ENCODE results near the gene JUND. TPM values are rescaled to one million over a fixed set of nuclear protein-coding genes. Genes with fewer than 3 reads are reported as not detected.

JUND gene
- total and polyA plus RNA-seq, 2 of the 8 experiments (the other 6 are each of a cell fraction or from before 2014, with no cell fraction given): 54.0 to 77.5 TPM

GRCh38 chr19:18234194-18234593 lies 47.2 kb downstream of the JUND start (continued):
- TF ChIP-seq SIX5 (IDR thresholded peaks at IDR 0.05; ENCODE audit: low read depth, low read length) (no peak), SIRT6 (IDR thresholded peaks at IDR 0.05; ENCODE audit: low read length) (no peak), POLR2AphosphoS5 (IDR thresholded peaks at IDR 0.05; ENCODE audit: low read depth, low read length) (no peak), ZNF274 (IDR thresholded peaks at IDR 0.05; ENCODE audit: borderline replicate concordance, extremely low read depth, low read length) (no peak), POLR2A (IDR thresholded peaks at IDR 0.05; ENCODE audit: control extremely low read depth in 1 of 2, low read depth in 2 of 2, low read length in 2 of 2) (no peak), CTBP2 (IDR thresholded peaks at IDR 0.05; ENCODE audit: borderline replicate concordance, insufficient read depth, insufficient read length, low read length) (no peak)

Measured in H1 (cell line).